Transverse colon (tissue), 4 donors: Measurements from ENCODE around the gene SLC25A23.

ENCODE experiments used
- CTCF ChIP-seq, 5 experiments: fragments of 200-600 bp in 3 of 5; fragments of 450-650 bp in 2 of 5; sonication (generic) in 3 of 5; IDR thresholded peaks; 1 replicate in 2 of 5; 2 replicates in 3 of 5; pipeline ENCODE4 v1.5.1; 2016 to 2017; ENCODE audit warnings: antibody characterized with exemption in 5 of 5, inconsistent platforms in 3 of 5, mild to moderate bottlenecking in 2 of 5, moderate library complexity in 1 of 5
- POLR2A ChIP-seq: fragments of 450-650 bp; IDR thresholded peaks from one replicate; pipeline ENCODE4 v1.6.1; 2016; ENCODE audit warnings: antibody characterized with exemption, mild to moderate bottlenecking, moderate library complexity
- POLR2AphosphoS5 ChIP-seq, 3 donors: sonication (generic); formaldehyde crosslinking; IDR thresholded peaks; one replicate each; pipeline ENCODE4 v1.6.1; 2016; ENCODE audit warnings: antibody characterized with exemption in 3 of 3

DNA sequence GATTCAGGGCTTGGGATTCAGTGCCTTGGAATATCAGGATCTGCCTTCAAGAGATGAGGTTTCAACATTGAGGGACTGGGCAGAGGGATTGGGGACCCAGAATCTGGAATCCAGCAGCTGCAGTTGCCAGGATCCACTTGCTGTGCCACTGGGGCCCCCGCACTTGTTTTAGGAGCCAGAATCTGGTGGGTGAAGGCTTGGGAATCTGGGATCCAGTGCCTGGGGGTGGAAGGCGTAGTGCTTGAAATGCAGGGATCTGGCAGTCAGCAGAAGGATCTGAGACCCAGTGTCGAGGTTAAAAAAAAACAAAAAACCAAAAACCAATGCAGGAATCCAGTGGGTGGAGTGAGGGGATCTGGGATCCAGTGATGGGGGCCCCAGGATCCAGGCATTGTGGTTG is 18.7 kb downstream of the SLC25A23 start:
- TF ChIP-seq CTCF (IDR thresholded peaks at IDR 0.05) = no peak
- TF ChIP-seq POLR2A = no peak
- TF ChIP-seq POLR2AphosphoS5 (IDR thresholded peaks at IDR 0.05) = no peak
